H1 (cell line): ENCODE measurements around the gene GRB14. TPM values are rescaled to one million over a fixed set of nuclear protein-coding genes. Genes with fewer than 3 reads are reported as not detected.

Experiments used
- CTCF ChIA-PET: fragments of 300-600 bp; sonication (Branson Sonifier 250); formaldehyde crosslinking; loops from one replicate; lab custom pipeline; 2021; ENCODE audit not compliant: partially characterized antibody; lab: Charles Lee
- POLR2A ChIA-PET: fragments of 300-600 bp; sonication (Branson Sonifier 250); formaldehyde crosslinking; loops from one replicate; lab custom pipeline; 2021; ENCODE audit warnings: inconsistent platforms; ENCODE audit not compliant: partially characterized antibody; lab: Charles Lee
- DNase-seq, 2 experiments: peaks; one replicate each; pipeline versions ENCODE4 v3.0.0 to v3.0.0-alpha.2; 2010 to 2022; ENCODE audit warnings: low spot score in 2 of 2, low read depth in 1 of 2, mixed read lengths in 1 of 2
- FAIRE-seq: peaks from 2 replicates; lab custom pipeline; 2011; peaks lifted over from hg19 to GRCh38; lab: Jason Lieb, UNC
- H2AFZ ChIP-seq: 2 replicates; pipeline ENCODE4 v1.8.1; 2012; ENCODE audit warnings: low read length, inconsistent platforms
- H2AK5ac ChIP-seq: 2 replicates; pipeline ENCODE4 v1.6.1; 2013; ENCODE audit warnings: low read depth, low read length
- H2BK120ac ChIP-seq: replicated peaks from 2 replicates; pipeline ENCODE3; 2013; ENCODE audit warnings: low read depth, low read length, inconsistent platforms
- H2BK12ac ChIP-seq: 2 replicates; pipeline ENCODE4 v1.6.1; 2013; ENCODE audit warnings: low read depth, low read length
- H2BK15ac ChIP-seq: 2 replicates; pipeline ENCODE4 v1.6.1; 2013; ENCODE audit warnings: low read length
- H2BK20ac ChIP-seq: 2 replicates; pipeline ENCODE4 v1.6.1; 2013; ENCODE audit warnings: low read length
- H2BK5ac ChIP-seq: 2 replicates; pipeline ENCODE4 v1.6.1; 2013; ENCODE audit warnings: low read depth, low read length
- H3K14ac ChIP-seq: 2 replicates; pipeline ENCODE4 v1.6.1; 2013; ENCODE audit warnings: inconsistent platforms; ENCODE audit not compliant: insufficient read length
- H3K18ac ChIP-seq: 2 replicates; pipeline ENCODE4 v1.6.1; 2013; ENCODE audit warnings: low read length; ENCODE audit errors: extremely low read depth
- H3K23ac ChIP-seq: 2 replicates; pipeline ENCODE4 v1.6.1; 2013; ENCODE audit warnings: inconsistent platforms; ENCODE audit not compliant: insufficient read length
- H3K23me2 ChIP-seq: 2 replicates; pipeline ENCODE4 v1.6.1; 2013; ENCODE audit warnings: low read depth, low read length
- H3K27ac ChIP-seq: 2 replicates; pipeline ENCODE4 v1.6.1; 2011; ENCODE audit warnings: low read depth, low read length, inconsistent platforms
- H3K27me3 ChIP-seq, 4 experiments: replicated peaks in 1 of 4; 1 replicate in 1 of 4; 2 replicates in 3 of 4; pipeline versions ENCODE4 v1.6.1 to v1.8.1; 2011 to 2013; ENCODE audit warnings: low read length in 3 of 4, mild to moderate bottlenecking in 3 of 4, inconsistent platforms in 2 of 4, mixed read lengths in 2 of 4, moderate library complexity in 1 of 4; ENCODE audit not compliant: control insufficient read depth in 3 of 4, insufficient read depth in 3 of 4; ENCODE audit errors: extremely low read depth in 1 of 4
- H3K36me3 ChIP-seq, 4 experiments: 2 replicates each; pipeline versions ENCODE4 v1.6.1 to v1.8.1; 2011 to 2013; ENCODE audit warnings: mild to moderate bottlenecking in 4 of 4, low read length in 3 of 4, moderate library complexity in 2 of 4, control low read depth in 1 of 4, inconsistent platforms in 1 of 4; ENCODE audit not compliant: insufficient read depth in 4 of 4, control insufficient read depth in 2 of 4
- H3K4ac ChIP-seq: replicated peaks from 2 replicates; pipeline ENCODE3; 2013; ENCODE audit warnings: low read length, low read depth, mixed read lengths, inconsistent platforms; ENCODE audit not compliant: insufficient read length
- H3K4me1 ChIP-seq, 4 experiments: replicated peaks in 1 of 4; 1 replicate in 1 of 4; 2 replicates in 3 of 4; pipeline versions ENCODE4 v1.6.1 to v1.8.1; 2011 to 2013; ENCODE audit warnings: low read length in 3 of 4, inconsistent platforms in 2 of 4, mixed read lengths in 1 of 4; ENCODE audit not compliant: insufficient read depth in 4 of 4, control insufficient read depth in 3 of 4
- H3K4me2 ChIP-seq, 2 experiments: 2 replicates each; pipeline versions ENCODE4 v1.6.1 to v1.8.1; 2011 to 2013; ENCODE audit warnings: low read depth in 2 of 2, low read length in 2 of 2, control low read depth in 1 of 2, inconsistent platforms in 1 of 2, mild to moderate bottlenecking in 1 of 2; ENCODE audit not compliant: insufficient read depth in 1 of 2
- H3K4me3 ChIP-seq, 4 experiments: fragments of 200-600, 300-600 bp in 1 of 4; sonication (generic), shearing (Covaris generic), sonication (Bioruptor Twin) in 1 of 4; 2 replicates each; pipeline versions ENCODE4 v1.5.1 to v1.8.1; 2011 to 2016; ENCODE audit warnings: low read length in 4 of 4, low read depth in 3 of 4, control low read depth in 2 of 4, inconsistent platforms in 2 of 4, mild to moderate bottlenecking in 2 of 4, mixed read lengths in 1 of 4, moderate library complexity in 1 of 4; ENCODE audit not compliant: insufficient read depth in 2 of 4; ENCODE audit errors: extremely low read depth in 1 of 4
- H3K56ac ChIP-seq: replicated peaks from 2 replicates; pipeline ENCODE3; 2013; ENCODE audit warnings: low read depth, mild to moderate bottlenecking, mixed read lengths, low read length, inconsistent platforms; ENCODE audit not compliant: insufficient read length
- H3K79me1 ChIP-seq: 2 replicates; pipeline ENCODE4 v1.6.1; 2013; ENCODE audit warnings: low read depth, low read length, control low read depth
- H3K79me2 ChIP-seq, 2 experiments: 2 replicates each; pipeline versions ENCODE4 v1.6.1 to v1.8.1; 2012 to 2013; ENCODE audit warnings: low read length in 2 of 2, mild to moderate bottlenecking in 2 of 2, inconsistent platforms in 1 of 2; ENCODE audit not compliant: insufficient read depth in 2 of 2, control insufficient read depth in 1 of 2
- H3K9ac ChIP-seq, 4 experiments: replicated peaks in 1 of 4; 1 replicate in 1 of 4; 2 replicates in 3 of 4; pipeline versions ENCODE4 v1.6.1 to v1.8.1; 2011 to 2013; ENCODE audit warnings: low read depth in 3 of 4, low read length in 3 of 4, control low read depth in 2 of 4, mild to moderate bottlenecking in 2 of 4, moderate library complexity in 2 of 4, inconsistent platforms in 1 of 4; ENCODE audit errors: extremely low read depth in 1 of 4
- H3K9me3 ChIP-seq, 2 experiments: 2 replicates each; pipeline versions ENCODE4 v1.6.1 to v1.8.1; 2012 to 2013; ENCODE audit warnings: mild to moderate bottlenecking in 2 of 2, moderate library complexity in 2 of 2, control low read depth in 1 of 2, inconsistent platforms in 1 of 2, low read depth in 1 of 2, low read length in 1 of 2, mixed read lengths in 1 of 2; ENCODE audit not compliant: insufficient read depth in 2 of 2
- H4K20me1 ChIP-seq, 2 experiments: replicated peaks in 1 of 2; 2 replicates each; pipeline versions ENCODE3 to v1.8.1; 2011 to 2013; ENCODE audit warnings: inconsistent platforms in 2 of 2, low read length in 2 of 2, mild to moderate bottlenecking in 1 of 2; ENCODE audit not compliant: insufficient read depth in 2 of 2, control insufficient read depth in 1 of 2
- H4K5ac ChIP-seq: 2 replicates; pipeline ENCODE4 v1.6.1; 2013; ENCODE audit warnings: low read length, low read depth, mixed read lengths, inconsistent platforms; ENCODE audit not compliant: insufficient read length
- H4K8ac ChIP-seq: 2 replicates; pipeline ENCODE4 v1.8.0; 2013; ENCODE audit warnings: mild to moderate bottlenecking, moderate library complexity, low read length, inconsistent platforms; ENCODE audit not compliant: insufficient read depth; ENCODE audit errors: extremely low read depth
- H4K91ac ChIP-seq: replicated peaks from 2 replicates; pipeline ENCODE3; 2013; ENCODE audit warnings: low read length, mixed read lengths, inconsistent platforms; ENCODE audit not compliant: insufficient read length
- BCL11A ChIP-seq, 2 experiments: IDR thresholded peaks; one replicate each; pipeline ENCODE4 v1.6.1; 2011; ENCODE audit warnings: low read depth in 2 of 2, low read length in 2 of 2, mild to moderate bottlenecking in 2 of 2
- E2F6 ChIP-seq: IDR thresholded peaks from 2 replicates; pipeline ENCODE4 v1.6.1; 2012; ENCODE audit warnings: inconsistent platforms
- EGR1 ChIP-seq: IDR thresholded peaks from 2 replicates; pipeline ENCODE4 v1.6.1; 2011; ENCODE audit warnings: low read depth, low read length, borderline replicate concordance
- JUN ChIP-seq: IDR thresholded peaks from 2 replicates; pipeline ENCODE4 v1.6.1; 2011; ENCODE audit warnings: low read depth, mild to moderate bottlenecking, improper control_type of control experiment, low read length
- POLR2A ChIP-seq, 2 experiments: IDR thresholded peaks; 1 replicate in 1 of 2; 2 replicates in 1 of 2; pipeline ENCODE4 v1.6.1; 2011; ENCODE audit warnings: low read depth in 2 of 2, low read length in 2 of 2, mild to moderate bottlenecking in 2 of 2; ENCODE audit errors: control extremely low read depth in 1 of 2
- WGBS, 2 experiments: shearing (Covaris generic) in 1 of 2; methylation state at CpG; one replicate each; pipeline versions ENCODE4 v1.1.6 to v1.1.7; 2013 to 2015; ENCODE audit warnings: low lambda C conversion rate in 2 of 2, mixed read lengths in 2 of 2, inconsistent platforms in 1 of 2, low coverage in 1 of 2, missing lambda C conversion rate in 1 of 2; ENCODE audit not compliant: insufficient replicate concordance in 2 of 2, insufficient coverage in 1 of 2, insufficient read length in 1 of 2; ENCODE audit errors: extremely low coverage in 1 of 2, missing lambda C conversion rate in 1 of 2; 5-methylcytosine and 5-hydroxymethylcytosine counted together
- polyA plus RNA-seq, 7 experiments: library from polyadenylated mRNA; depleted of rRNA in 3 of 7; stranded (reverse) in 5 of 7; unstranded in 2 of 7; fragments of >200 nt in 5 of 7; fragments of 200-250 nt in 2 of 7; gene quantifications; 1 replicate in 5 of 7; 2 replicates in 1 of 7; 4 replicates in 1 of 7; pipeline versions ENCODE4 v1.2.1 to v1.2.3, GENCODE V29; 2011 to 2013; ENCODE audit warnings: missing spikeins in 2 of 7, mixed read lengths in 2 of 7
- total RNA-seq: library from RNA; stranded (reverse); fragmentation: NEBNext Ultra II Directional; extraction: Animal tissue kit (Norgen Biotek cat#: 25700); gene quantifications from 2 replicates; pipeline ENCODE4 v1.2.1, GENCODE V29; 2021

Gene GRB14
- total and polyA plus RNA-seq, 2 of the 8 experiments (the other 6 are each of a cell fraction or from before 2014, with no cell fraction given): 2.5 to 11.6 TPM

- Histone ChIP-seq H3K79me1 (no peaks in the 10 kb centered on the region), H3K23me2 (no peaks in the 10 kb centered on the region), H3K23ac (no peak overlapping the region), H4K20me1 (no peaks in the 10 kb centered on the region), H3K18ac (no peak overlapping the region), H3K36me3 (no peaks in the 10 kb centered on the region), H2BK120ac (no peak overlapping the region), H4K5ac (no peak overlapping the region), H3K79me2 (no peaks in the 10 kb centered on the region), H4K91ac (no peak overlapping the region), H3K9me3 (no peaks in the 10 kb centered on the region), H2AK5ac (no peak overlapping the region), H3K14ac (no peak overlapping the region), H2BK5ac (no peak overlapping the region), H3K56ac (no peak overlapping the region), H3K27me3 (no peaks in the 10 kb centered on the region), H2BK12ac (no peak overlapping the region), H3K4me2 (no peak overlapping the region), H3K4me3 (no peak overlapping the region), H3K4ac (no peak overlapping the region), H3K4me1 (no peaks in the 10 kb centered on the region), H2BK15ac (no peak overlapping the region), H3K9ac (peak overlapping the region in 1 of 4 experiments; percentile 34; a peak in 1 of 7 replicates), H3K27ac (no peak overlapping the region), H2AFZ (no peak overlapping the region), H2BK20ac (no peak overlapping the region), H4K8ac (no peak overlapping the region)
- CTCF ChIA-PET: interaction anchor here (1.0 kb wide), 1 partner anchor 15 kb away, joined by 3 read pairs; no protein-coding TSS in a partner anchor
- WGBS, 2 experiments: 96% methylated on average over 3 of the region's 3 CpGs; no CpG with 5 or more reads in 1 of the 2 experiments
- FAIRE-seq: no peak
- no peak for DNase-seq
- no peak for TF ChIP-seq BCL11A (IDR thresholded peaks at IDR 0.05; ENCODE audit: low read depth in 2 of 2, low read length in 2 of 2)
- TF ChIP-seq JUN: no peak
- no peak for TF ChIP-seq POLR2A (IDR thresholded peaks at IDR 0.05; ENCODE audit: control extremely low read depth in 1 of 2, low read depth in 2 of 2, low read length in 2 of 2)
- TF ChIP-seq EGR1: no peak
- TF ChIP-seq E2F6: no peak
- POLR2A ChIA-PET: no interaction called here
Observed at GRCh38 chr2:164522561-164522981, 98.7 kb downstream of the GRB14 start.
